Subcutaneous adipose tissue (tissue), 4 donors: ENCODE data around the gene SCUBE3. TPM values are rescaled to one million over a fixed set of nuclear protein-coding genes. Genes with fewer than 3 reads are reported as not detected.

Experiments
- total RNA-seq, 4 donors: library from RNA; depleted of rRNA; stranded (reverse); fragments of >200 nt; gene quantifications; one replicate each; pipeline ENCODE4 v1.1.0, GENCODE V29; 2016
- TF ChIP-seq, protein P1 (sequence below): fragments of 450-650 bp; IDR thresholded peaks from one replicate; pipeline ENCODE4 v1.5.1; 2016; ENCODE audit warnings: low read depth, mild to moderate bottlenecking, control low read depth, antibody characterized with exemption, moderate library complexity

SCUBE3 gene
- total RNA-seq, 4 donors from 2014 or later, result 0.19 to 0.34 (median 0.22) TPM; not detected in 1

DNA sequence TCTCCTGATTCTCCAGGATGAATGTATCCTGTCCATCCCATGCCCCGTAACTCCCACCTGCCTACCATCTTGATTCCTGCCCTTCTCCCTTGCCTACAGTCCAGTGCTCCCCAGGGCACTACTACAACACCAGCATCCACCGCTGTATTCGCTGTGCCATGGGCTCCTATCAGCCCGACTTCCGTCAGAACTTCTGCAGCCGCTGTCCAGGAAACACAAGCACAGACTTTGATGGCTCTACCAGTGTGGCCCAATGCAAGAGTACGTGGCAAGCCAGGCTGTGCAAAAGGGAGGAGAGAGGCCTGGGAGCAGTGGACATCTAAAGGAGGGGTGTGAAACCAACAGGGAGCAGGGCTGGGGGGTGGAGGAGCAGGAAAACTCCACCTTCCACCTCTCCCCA, 30.8 kb downstream of the SCUBE3 start:
- TF ChIP-seq, protein P1, sequence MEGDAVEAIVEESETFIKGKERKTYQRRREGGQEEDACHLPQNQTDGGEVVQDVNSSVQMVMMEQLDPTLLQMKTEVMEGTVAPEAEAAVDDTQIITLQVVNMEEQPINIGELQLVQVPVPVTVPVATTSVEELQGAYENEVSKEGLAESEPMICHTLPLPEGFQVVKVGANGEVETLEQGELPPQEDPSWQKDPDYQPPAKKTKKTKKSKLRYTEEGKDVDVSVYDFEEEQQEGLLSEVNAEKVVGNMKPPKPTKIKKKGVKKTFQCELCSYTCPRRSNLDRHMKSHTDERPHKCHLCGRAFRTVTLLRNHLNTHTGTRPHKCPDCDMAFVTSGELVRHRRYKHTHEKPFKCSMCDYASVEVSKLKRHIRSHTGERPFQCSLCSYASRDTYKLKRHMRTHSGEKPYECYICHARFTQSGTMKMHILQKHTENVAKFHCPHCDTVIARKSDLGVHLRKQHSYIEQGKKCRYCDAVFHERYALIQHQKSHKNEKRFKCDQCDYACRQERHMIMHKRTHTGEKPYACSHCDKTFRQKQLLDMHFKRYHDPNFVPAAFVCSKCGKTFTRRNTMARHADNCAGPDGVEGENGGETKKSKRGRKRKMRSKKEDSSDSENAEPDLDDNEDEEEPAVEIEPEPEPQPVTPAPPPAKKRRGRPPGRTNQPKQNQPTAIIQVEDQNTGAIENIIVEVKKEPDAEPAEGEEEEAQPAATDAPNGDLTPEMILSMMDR, result no peak

DNA sequence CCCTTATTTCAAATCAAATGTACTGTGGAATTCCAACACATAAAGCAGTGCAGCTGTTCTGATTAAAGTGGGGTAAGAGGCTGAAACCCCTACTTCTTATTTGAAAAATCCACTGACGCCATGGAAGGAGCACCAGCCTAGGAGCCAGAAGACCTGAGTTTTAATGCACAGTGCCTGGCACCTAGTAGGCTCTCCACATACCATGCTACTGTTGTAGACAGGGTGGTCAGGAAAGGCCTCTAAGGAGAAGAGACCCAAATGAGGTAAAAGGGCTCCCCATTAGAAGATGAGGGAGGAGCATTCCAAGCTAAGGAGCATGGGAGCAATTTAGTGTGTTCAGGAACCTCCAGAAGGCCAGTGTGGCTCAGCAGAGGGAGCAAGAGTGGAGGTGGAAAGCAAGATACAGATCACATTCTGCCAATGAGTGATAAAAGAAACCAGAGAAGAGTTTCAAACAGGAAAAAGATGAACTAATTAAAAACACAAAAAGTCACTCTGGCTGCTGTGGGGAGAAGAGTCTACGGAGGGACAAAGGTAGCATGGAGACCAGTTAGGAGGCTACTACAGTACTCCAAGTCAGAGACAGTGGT, 34.0 kb downstream of the SCUBE3 start:
- TF ChIP-seq, protein P1, result no peak

DNA sequence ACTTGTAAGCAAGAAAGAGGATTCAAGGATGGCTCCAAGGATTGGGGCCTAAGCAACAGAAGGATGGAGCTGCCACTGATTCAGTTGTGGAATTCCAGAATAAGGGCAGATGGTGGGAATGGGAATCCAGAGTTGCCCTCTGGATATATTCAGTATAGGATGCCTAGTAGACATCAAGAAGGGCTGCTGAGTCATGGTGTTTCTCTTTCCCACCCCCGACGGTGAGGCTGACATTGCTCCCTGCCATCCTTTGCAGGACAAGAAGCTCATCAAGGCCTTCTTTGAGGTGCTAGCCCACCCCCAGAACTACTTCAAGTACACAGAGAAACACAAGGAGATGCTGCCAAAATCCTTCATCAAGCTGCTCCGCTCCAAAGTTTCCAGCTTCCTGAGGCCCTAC, 34.5 kb downstream of the SCUBE3 start:
- TF ChIP-seq, protein P1, result no peak

DNA sequence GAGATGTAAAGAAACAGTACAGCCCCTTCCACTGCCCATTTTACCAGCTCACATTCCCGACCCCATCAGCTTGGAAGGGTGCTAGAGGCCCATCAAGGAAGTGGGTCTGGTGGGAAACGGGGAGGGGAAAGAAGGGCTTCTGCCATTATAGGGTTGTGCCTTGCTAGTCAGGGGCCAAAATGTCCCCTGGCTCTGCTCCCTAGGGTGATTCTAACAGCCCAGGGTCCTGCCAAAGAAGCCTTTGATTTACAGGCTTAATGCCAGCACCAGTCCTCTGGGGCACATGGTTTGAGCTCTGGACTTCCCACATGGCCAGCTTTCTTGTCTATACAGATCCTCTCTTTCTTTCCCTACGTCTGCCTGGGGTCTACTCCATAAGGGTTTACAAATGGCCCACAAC, 35.2 kb downstream of the SCUBE3 start:
- TF ChIP-seq, protein P1, result no peak

DNA sequence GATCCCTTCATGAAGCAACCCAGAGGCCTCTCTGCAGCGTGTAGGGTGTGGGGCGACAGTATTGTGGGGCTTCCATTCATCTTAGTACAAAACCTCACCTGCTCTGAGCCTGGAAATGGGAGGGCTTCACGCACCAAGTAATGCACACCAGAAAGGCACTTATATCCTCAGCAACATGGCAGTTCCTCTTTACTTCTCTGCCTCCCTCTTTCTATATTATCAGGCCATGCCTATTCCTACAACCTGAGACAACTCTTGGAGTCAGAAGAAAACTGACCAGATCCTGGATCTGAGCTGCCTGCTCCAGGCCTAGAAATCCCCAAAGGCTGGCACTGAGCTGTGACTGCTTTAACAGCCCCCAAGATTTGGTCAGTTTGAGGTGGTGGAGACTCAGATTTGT, 38.2 kb downstream of the SCUBE3 start:
- TF ChIP-seq, protein P1, result no peak

DNA sequence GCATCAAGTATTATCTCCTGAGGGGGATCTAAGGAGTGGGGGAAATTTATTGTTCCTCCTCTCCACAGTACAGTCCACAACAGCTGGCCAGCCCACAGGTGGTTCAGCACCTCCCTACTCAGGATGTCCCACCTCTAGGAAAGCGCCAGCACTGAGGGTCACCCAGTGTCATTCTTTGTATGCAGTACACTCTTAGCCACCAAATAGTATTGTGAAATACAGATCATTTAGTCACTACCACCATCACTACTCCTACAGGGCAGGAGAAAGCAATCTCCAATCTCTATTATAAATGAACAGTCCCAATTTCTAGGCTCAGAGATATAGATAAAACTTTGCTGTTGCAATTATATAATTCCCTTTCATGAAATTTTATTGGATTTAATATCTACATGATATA, 39.5 kb downstream of the SCUBE3 start:
- TF ChIP-seq, protein P1, result no peak

DNA sequence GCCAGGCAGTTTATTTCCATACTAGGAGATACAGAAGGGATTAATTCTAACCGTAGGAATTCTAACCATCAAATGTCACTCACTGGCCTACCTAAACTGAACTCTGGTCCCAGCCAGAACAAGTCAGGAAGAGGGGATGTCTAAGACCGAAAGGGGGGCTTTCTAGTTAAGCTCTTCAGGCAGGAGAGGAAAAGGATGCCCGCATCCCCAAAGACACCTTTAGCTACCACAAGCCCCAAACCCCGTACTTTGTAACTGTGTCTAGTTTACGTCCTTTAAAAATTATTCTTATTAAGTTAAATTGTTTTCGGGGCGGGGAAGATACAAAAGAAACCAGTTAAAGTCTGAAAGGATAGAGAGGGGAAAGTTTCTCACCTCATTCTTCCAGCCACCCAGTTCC, 44.6 kb downstream of the SCUBE3 start:
- TF ChIP-seq, protein P1, result no peak
